ENCODE results near the gene SNRPA1.
"Not testable (repeated sequence)": the region's sequence is repeated elsewhere in the genome, so short reads cannot be mapped to it uniquely, and the experiment has no call there.

SNRPA1 gene

GRCh38 chr15:101293122-101293521, 1.9 kb downstream of the SNRPA1 start:
- no peak for DNase-seq

- no peak for DNase-seq
These were observed 6.0 kb downstream of the SNRPA1 start for GRCh38 chr15:101288905-101289513.

- not testable (repeated sequence) for DNase-seq
These were observed 7.7 kb downstream of the SNRPA1 start for GRCh38 chr15:101287342-101287741.

GRCh38 chr15:101286471-101287114, 8.5 kb downstream of the SNRPA1 start:
- DNase-seq = no peak

- DNase-seq = no peak
These were observed 11.1 kb downstream of the SNRPA1 start for GRCh38 chr15:101283931-101284330.

- no peak for DNase-seq
These were observed 15.0 kb downstream of the SNRPA1 start for GRCh38 chr15:101280007-101280406.

- DNase-seq = no peak
These were observed 17.0 kb downstream of the SNRPA1 start for GRCh38 chr15:101277943-101278564.

GRCh38 chr15:101277038-101277822, 17.8 kb downstream of the SNRPA1 start, which contains the start of gene SELENOS:
Gene SELENOS, minus strand, starts transcription at chr15:101277485. Its CDS starts 68 bp downstream, at chr15:101277417.
- DNase-seq = peak; percentile 89

GRCh38 chr15:101276501-101277037, 18.5 kb downstream of the SNRPA1 start:
- no peak for DNase-seq

- no peak for DNase-seq
These were observed 20.0 kb downstream of the SNRPA1 start for GRCh38 chr15:101275018-101275417.

GRCh38 chr15:101273534-101273933, 21.5 kb downstream of the SNRPA1 start:
- no peak for DNase-seq

- DNase-seq = no peak
These were observed 22.5 kb downstream of the SNRPA1 start for GRCh38 chr15:101272584-101272983.

GRCh38 chr15:101269479-101270223, 25.4 kb downstream of the SNRPA1 start:
- DNase-seq = no peak

- no peak for DNase-seq
These were observed 27.5 kb downstream of the SNRPA1 start for GRCh38 chr15:101267320-101268104.

- no peak for DNase-seq
These were observed 28.3 kb downstream of the SNRPA1 start for GRCh38 chr15:101266787-101267186.

- DNase-seq = no peak
These were observed 29.0 kb downstream of the SNRPA1 start for GRCh38 chr15:101266034-101266433.

GRCh38 chr15:101264911-101265641, 30.0 kb downstream of the SNRPA1 start:
- no peak for DNase-seq

- no peak for DNase-seq
These were observed 31.0 kb downstream of the SNRPA1 start for GRCh38 chr15:101264011-101264410.

GRCh38 chr15:101262551-101262950, 32.5 kb downstream of the SNRPA1 start:
- no peak for DNase-seq

GRCh38 chr15:101258238-101259144, 36.6 kb downstream of the SNRPA1 start:
- DNase-seq = peak; percentile 49

All from activated naive CD4-positive, alpha-beta T cell treated with anti-CD3 and anti-CD28 coated beads, Interleukin-2, amount 50 U/mL, for 16 hours (primary cell).